Subcutaneous adipose tissue (tissue), 4 donors: ENCODE data around the gene SMIM10L2A. TPM values are rescaled to one million over a fixed set of nuclear protein-coding genes. Genes with fewer than 3 reads are reported as not detected.

Experiments used
- CTCF ChIP-seq: fragments of 450-650 bp; IDR thresholded peaks from one replicate; pipeline ENCODE4 v1.5.1; 2016; ENCODE audit warnings: low read depth, mild to moderate bottlenecking, control low read depth, antibody characterized with exemption, moderate library complexity
- total RNA-seq, 4 donors: library from RNA; depleted of rRNA; stranded (reverse); fragments of >200 nt; gene quantifications; one replicate each; pipeline ENCODE4 v1.1.0, GENCODE V29; 2016

SMIM10L2A gene
- total RNA-seq, 4 donors from 2014 or later, result 0.33 to 1.1 (median 0.48) TPM

GRCh38 chrX:135424469-135424868 is 2.7 kb downstream of the SMIM10L2A start:
- no peak for TF ChIP-seq CTCF

GRCh38 chrX:135425026-135425965 is 3.6 kb downstream of the SMIM10L2A start:
- TF ChIP-seq CTCF, result no peak

GRCh38 chrX:135429429-135429828 is 7.7 kb downstream of the SMIM10L2A start:
- no peak for TF ChIP-seq CTCF

- TF ChIP-seq CTCF, result no peak
Measured at GRCh38 chrX:135431886-135432285, 10.1 kb downstream of the SMIM10L2A start.

GRCh38 chrX:135432453-135432852 is 10.7 kb downstream of the SMIM10L2A start:
- no peak for TF ChIP-seq CTCF

- TF ChIP-seq CTCF, result no peak
Measured at GRCh38 chrX:135432881-135433521, 11.3 kb downstream of the SMIM10L2A start.

GRCh38 chrX:135433531-135434257 is 11.9 kb downstream of the SMIM10L2A start:
- TF ChIP-seq CTCF, result no peak
